Umbilical cord (tissue), 2 donors: ENCODE data around the gene DBP. TPM values are rescaled to one million over a fixed set of nuclear protein-coding genes. Genes with fewer than 3 reads are reported as not detected.
"Not testable (repeated sequence)": the region's sequence is repeated elsewhere in the genome, so short reads cannot be mapped to it uniquely, and the experiment has no call there.

ENCODE experiments used
- DNase-seq: peaks from one replicate; pipeline ENCODE4 v3.0.0-alpha.2; 2015; ENCODE audit warnings: low spot score
- total RNA-seq: library from RNA; depleted of rRNA; stranded (reverse); fragments of >200 nt; gene quantifications from one replicate; pipeline ENCODE4 v1.2.3, GENCODE V29; 2014; ENCODE audit warnings: low replicate concordance; ENCODE audit not compliant: insufficient read depth

The DBP gene
- total RNA-seq, 1 donor from 2014 or later: 0.72 TPM

DNA sequence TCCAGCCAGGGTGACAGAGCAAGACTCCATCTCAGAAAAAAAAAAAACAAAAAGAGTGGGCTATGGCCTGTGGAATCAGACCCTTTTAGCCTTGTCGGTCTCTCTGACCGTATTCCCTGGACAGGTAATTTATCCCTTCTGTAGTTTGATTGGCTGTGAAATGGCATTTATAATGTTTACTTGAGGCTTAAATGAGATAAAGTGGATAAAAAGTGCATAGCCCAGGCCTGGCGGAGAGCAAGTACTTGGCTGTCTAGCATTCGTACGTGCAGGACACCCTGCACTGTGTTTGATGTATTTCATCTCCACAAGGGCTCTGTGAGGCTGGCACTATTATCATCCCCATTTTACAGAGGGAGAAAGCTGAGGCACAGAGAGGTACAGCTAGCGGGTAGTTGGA is 28.6 kb upstream of the DBP start:
- DNase-seq: no peak

- DNase-seq: no peak
Observed at GRCh38 chr19:48664476-48664875, 27.3 kb upstream of the DBP start.

DNA sequence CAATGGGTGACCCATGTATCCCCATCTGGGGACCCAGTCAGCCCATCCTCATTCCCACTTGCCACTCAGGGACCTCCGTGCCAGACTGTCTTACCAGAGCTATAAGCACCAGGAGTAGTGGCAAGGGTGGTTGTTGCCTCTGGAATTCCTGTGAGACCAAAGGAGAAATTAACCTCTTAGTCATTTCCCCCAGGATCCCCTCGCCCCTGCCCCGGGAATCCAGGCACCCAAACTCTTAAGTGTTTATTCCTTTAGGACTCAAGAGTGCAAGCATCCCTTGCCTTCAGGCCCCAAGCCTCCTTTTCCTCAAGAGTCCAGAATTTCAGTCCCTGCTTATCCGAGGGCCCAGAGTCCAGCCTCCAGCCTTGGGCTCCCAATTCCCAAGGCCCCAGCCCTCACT is 26.5 kb upstream of the DBP start:
- no peak for DNase-seq

- DNase-seq: no peak
Observed at GRCh38 chr19:48661711-48662090, 24.5 kb upstream of the DBP start.

- DNase-seq: peak; percentile 87
Observed at GRCh38 chr19:48660852-48661710, 23.9 kb upstream of the DBP start.

GRCh38 chr19:48659768-48660167 is 22.6 kb upstream of the DBP start:
- DNase-seq: no peak

- DNase-seq: no peak
Observed at GRCh38 chr19:48658483-48658882, 21.3 kb upstream of the DBP start.

DNA sequence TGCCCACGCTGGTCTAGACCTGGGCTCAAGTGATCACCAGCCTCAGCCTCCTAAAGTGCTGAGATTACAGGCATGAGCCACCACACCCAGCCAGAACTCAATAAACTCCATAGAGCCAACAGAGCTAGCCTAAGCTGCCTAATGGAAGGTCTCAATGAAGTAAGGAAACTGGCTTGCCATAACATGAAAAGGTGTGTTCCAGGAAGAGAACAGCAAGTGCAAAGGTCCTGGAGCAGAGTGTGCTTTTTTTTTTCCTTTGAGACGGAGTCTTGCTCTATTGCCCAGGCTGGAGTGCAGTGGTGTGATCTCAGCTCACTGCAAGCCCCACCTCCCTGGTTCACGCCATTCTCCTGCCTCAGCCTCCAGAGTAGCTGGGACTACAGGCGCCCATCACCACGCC is 20.6 kb upstream of the DBP start:
- not testable (repeated sequence) for DNase-seq

GRCh38 chr19:48656840-48657474 is 19.8 kb upstream of the DBP start:
- DNase-seq: no peak

DNA sequence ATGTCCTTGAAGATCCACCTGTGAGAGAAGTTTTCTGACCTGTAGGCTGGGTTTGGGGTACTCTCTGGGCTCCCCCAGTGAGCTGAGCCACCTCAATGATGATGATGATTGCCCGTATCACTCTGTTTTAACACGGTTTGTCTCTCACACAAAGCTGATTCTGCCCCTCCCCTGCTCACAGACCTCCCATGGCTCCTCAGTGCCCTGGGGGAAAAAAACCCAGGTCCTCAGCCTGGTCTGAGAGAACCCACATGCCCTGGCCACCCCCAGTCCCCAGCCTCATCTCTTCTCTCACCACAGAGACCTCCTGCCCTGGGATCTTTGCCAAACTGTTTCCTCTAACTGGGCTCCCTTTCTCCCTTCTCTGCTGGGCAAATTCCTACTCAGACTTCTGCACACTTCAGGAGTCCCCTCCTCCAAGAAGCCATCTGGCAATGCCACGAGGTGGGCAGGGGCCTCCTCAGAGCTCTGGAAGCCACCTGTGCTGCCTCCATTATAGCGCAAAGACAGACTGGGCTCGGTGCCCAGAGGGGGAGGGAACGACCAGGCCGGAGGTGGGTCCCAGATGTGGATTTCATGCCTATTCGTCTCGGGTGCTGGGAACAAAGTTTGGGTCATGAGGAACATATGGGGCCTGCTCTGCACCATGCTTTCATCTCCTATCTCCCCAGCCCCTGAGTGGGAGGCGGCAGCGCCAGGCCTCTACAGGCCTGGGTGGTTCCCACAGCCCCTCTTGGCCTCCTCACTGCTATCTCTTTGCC is 17.3 kb upstream of the DBP start:
- DNase-seq: no peak

GRCh38 chr19:48651683-48652048 is 14.5 kb upstream of the DBP start:
- no peak for DNase-seq

DNA sequence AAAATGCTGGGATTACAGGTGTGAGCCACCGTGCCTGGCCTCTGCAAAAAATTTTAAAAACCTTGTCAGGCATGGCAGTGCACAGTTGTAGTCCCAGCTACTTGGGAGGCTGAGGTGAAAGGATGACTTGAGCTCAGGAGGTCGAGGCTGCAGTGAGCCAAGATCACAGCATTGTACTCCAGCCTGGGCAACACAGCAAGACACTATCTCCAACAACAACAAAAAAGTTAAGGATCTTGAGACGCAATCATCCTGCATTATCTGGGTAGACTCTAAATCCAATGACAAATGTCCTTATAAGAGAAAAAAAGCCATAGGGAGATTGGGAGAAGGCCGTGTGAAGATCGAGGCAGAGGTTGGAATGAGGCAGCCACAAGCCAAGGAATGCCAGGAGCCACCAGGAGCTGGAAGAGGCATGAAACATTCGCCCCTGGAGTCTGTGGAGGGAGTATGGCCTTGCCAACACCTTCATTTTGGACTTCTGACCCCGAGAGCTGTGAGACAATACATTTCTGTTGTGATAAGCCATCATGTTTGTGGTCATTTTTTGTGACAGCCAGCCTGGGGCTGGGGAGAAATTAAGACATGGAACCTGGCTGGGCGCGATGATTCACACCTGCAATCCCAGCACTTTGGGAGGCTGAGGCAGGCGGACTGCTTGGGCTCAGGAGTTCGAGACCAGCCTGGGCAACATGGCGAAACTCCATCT is 13.9 kb upstream of the DBP start:
- no peak for DNase-seq

DNA sequence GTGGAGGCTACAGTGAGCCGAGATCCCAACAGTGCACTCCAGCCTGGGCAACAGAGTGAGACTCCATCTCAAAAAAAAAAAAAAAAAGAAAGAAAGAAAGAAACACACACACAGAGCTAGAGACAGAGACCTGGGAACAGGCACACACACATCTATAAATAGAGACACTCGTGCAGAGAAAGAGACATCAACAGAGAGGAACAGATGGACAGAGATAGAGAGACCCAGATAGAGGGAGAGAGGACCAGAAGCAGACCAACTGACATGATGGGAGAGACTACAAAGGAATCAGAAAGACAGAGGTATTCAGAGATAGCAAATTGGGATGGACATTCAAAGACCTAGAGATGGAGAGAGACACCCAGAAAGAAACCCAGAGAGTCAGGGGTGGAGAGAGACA is 11.0 kb upstream of the DBP start:
- DNase-seq: no peak

DNA sequence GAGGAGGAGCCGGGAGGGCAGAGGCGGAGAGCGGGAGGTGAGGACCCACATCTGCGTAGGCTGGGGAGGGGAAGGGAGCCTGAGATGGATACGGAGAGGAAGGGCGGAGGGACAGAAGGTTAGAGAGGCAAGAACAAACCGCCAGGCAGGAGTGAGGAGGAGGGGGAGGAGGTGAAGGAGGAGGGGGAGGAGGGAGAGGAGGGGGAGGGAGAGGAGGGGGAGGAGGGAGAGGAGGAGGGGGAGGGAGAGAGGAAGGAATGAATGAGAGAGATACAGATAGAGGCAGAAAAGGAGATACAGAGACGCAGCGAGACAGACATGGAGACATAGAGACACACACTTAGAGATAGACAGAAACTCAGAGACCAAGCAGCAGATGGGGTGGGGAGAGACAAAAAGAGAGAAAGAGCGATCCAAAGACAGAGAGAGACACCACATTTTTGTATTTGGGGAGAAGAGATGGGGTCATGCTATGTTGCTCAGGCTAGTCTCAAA is 9.6 kb upstream of the DBP start:
- DNase-seq: no peak

- DNase-seq: peak; percentile 93
Observed at GRCh38 chr19:48646001-48646721, 9.0 kb upstream of the DBP start, which contains the start of gene CA11. Gene CA11 (minus strand): TSS chr19:48646187. CDS start chr19:48645632, 555 bp downstream.

- DNase-seq: no peak
Observed at GRCh38 chr19:48645620-48646000, 8.4 kb upstream of the DBP start.

DNA sequence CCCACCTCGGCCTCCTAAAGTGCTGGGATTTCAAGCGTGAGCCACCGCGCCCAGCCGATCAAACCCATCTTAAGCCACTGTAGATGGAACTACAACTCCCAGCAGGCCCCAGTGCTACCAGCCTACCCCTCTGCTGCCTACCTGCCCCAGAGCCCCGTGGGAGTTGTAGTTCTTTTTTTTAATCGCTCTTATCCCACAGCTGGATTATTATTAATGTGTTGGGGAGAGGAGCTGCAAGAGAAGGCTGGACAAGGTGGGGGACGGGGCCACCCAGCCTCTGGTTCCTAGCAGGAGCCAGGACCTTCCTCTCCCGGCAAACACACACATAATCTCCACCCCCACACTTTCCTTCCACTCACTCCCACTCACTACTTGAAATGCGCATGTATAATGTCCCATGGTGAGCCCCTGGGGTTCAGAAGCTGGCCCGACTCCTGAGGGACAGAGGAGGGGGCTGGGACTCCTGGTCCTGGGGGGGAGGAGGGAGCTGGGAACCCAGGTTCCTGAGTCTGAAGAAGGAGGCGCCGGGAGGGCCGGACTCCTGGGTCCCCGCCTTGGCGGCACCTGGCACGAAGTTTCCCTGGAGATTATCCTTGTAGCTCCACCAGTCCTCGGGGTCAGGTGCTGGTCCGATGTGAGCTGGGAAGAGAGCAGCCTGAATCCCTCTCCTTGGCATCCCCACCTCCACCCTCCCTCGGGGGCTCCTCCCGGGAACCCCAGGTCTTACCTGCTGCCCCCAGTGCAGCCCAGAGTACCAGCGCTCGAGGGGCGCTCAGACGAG is 7.8 kb upstream of the DBP start:
- peak; percentile 79 for DNase-seq

DNA sequence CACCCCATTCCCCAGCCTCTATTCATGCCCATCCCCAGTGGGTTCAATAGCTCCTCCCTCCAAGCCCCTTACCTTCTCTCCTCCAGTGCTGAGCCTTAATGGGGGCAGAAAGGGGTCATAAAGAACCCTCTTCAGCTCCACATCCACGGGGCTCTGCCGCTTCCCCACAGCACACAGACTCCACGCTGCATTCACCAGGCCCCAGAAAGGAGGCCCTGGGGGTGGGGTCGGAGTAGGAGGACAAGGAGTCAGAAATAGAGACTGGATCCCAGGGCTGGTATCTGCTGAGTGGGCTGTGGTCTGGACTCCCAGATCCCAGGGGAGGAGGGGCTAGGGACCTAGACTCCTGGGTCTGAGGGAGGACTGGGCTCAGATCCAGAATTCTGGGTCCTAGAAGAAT is 7.2 kb upstream of the DBP start:
- DNase-seq: no peak

DNA sequence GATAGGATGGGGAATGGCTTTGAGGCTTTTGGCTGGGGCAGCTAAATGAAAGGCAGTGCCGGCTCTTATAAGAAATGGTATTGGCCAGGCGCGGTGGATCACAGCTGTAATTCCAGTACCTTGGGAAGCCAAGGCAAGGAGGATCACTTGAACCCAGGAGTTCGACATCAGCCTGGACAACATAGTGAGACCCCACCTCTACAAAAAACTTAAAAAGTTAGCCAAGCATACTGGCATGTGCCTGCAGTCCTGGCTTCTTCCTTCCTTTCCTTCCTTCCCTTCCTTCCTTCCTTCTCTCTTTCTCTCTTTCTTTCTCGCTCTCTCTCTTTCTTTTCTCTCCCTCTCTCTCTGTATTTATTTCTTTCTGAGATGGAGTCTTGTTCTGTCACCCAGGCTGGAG is 5.7 kb upstream of the DBP start:
- no peak for DNase-seq

GRCh38 chr19:48641850-48642249 is 4.7 kb upstream of the DBP start:
- no peak for DNase-seq
